Esophagus mucosa (tissue), 1 donor: ENCODE data around the gene AQP3. TPM values are rescaled to one million over a fixed set of nuclear protein-coding genes. Genes with fewer than 3 reads are reported as not detected.
A peak's percentile ranks its signal among the peaks of the same experiment; 100 is the strongest.
"Not testable (repeated sequence)": the region's sequence is repeated elsewhere in the genome, so short reads cannot be mapped to it uniquely, and the experiment has no call there.

Experiments
- ATAC-seq: fragments of 200-7000 bp; cut with Tn5 transposase; one replicate; pipeline ENCODE4 v1.9.1; 2020
- total RNA-seq: library from RNA; stranded (reverse); gene quantifications from one replicate; pipeline ENCODE4 v1.2.4, GENCODE V29; 2023
- donor health status: DM: yes; HTN: yes; CAD: no.

Gene AQP3
- 1,467 TPM for total RNA-seq

DNA sequence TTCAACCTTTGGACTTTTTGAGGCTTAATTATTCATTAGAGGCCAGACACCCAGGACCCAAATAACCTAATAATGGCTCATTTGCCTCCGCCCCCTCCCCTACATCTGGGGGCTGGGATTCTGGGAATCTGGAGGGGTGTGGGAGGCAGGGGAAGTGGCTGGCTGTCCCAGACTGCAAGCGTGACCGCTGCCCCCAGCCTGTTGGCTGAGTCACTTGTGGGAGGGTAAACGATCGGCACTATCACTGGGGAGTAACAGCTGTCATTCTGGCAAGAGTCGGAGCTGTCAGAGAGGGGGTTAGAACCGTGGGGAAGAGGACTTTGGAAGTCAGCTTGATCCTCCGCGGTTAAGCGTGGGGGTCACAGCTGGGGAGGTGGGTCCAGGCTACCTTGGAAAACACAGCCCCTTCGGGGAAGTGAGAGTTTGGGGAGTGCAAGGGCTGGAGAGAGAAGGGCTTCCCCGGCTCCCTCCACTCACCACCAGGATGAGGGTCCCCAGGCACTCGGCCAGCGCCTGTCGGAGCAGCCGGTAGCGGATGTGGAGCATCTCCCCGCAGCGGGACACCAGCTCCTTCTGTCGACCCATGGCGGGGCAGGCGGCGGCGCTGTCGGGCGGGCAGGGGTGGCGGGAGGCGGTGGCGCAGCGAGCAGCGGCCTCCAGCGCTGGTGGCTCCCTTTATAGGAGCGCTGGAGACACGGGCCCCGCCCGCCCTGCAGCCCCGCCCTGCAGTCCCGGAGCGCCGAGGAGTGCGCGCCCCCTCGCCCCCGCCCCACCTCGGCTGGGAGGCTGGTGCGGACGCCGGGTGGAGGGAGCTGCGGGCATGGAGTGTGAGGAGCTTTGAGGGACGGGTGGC is at the start of gene AQP3:
TSS of gene AQP3 (minus strand) at position 648 of the 853 bp plus-strand sequence. CDS start at position 585, 63 bp downstream.
- peak; percentile 74 for ATAC-seq

DNA sequence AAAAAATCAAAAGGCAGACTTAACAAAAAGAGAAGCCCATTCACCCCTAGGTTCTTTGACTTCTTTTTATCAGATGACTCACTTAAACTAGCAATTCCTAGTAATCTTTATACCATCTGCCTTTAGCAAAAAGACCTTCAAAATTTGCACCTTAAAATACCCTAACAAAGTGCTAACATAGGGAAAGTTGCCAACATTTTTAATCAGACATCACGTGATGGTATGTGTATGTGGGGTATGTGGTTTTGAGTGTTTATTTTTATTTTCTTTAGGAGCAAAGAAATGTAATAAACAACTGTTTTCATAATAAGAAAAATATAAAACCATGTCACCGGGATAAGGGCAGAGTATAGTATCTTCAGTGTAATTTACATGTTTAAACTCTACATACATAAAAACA is 46.4 kb upstream of the AQP3 start:
- ATAC-seq = not testable (repeated sequence)

DNA sequence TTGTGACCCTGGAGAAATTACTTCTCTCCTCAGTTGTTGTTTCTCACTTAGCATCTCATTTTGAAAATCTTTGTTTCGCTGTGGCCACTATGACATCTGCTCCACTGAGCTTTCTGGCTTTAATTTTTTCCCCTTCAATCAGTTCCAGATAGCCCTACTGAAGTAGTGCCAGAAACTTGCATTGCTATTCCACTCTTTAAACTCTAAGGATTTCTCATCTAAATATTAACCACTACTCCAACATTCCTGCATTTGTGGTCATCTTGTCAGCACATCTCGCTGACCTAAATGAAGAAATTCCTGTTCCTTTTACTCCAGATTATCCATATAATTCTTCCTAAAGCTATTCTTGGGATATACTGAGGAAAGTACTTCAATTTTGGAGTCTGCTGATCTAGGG is 41.7 kb upstream of the AQP3 start:
- no peak for ATAC-seq

DNA sequence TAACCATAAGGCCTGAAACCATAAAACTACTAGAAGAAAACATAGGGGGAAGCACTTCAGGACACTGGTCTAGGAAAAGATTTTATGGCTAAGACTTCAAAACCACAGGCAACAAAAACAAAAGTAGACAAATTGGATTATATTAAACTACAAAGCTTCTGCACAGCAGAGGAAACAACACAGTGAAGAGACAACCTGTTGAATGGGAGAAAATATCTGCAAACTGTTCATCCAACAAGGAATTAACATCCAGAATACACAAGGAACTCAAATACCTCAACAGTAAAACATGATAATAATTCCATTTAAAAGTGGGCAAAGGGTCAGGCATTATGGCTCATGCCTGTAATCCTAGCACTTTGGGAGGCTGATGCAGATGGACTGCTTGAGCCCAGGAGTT is 37.9 kb upstream of the AQP3 start:
- not testable (repeated sequence) for ATAC-seq

DNA sequence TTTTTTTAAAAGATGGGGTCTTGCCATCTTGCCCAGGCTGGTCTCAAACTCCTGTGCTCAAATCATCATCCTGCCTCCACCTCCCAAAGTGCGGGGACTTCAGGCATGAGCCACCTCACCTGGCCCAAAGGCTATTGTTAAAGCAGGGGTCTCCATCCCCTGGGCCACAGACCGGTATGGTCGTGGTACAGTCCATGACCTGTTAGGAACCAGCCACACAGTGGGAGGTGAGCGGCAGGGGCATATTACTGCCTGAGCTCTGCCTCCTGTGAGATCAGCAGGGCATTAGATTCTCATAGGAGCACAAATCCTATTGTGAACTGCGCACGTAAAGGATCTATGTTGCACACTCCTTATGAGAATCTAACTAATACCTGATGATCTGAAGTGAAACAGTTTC is 33.6 kb upstream of the AQP3 start:
- no peak for ATAC-seq

DNA sequence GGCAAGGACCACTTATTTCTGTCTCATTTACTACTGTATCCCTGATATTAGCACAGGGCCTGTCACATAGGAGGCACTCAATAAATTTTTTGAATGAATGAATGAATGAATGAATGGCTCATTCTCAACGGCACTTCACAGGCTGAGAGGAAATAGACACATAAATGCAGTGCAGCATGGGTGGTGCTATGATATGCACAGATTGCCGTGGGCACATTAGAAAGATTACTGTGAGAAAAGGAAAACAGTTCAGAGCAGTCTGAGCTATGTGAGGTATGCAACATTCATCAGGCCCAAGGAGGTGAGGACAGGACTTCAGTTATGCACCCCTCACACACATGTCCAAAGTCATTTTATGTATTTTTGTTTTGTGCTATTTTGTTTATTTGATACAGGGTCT is 32.7 kb upstream of the AQP3 start:
- ATAC-seq = no peak

DNA sequence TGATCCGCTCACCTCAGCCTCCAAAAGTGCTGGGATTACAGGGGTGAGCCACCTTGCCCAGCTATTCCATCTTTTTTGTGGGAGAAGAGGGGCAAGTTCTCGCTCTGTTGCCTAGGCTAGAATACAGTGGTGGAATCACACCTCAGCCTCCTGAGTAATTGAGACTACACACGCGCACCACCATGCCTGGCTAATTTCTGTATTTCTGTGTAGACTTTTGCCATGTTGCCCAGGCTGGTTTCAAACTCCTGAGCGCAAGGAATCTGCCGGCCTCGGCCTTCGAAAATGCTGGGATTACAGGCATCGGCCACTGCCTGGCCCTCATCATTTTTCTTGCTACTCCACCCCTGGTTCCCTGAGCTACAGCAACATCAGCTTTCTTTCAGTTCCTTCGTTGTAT is 29.1 kb upstream of the AQP3 start:
- no peak for ATAC-seq

DNA sequence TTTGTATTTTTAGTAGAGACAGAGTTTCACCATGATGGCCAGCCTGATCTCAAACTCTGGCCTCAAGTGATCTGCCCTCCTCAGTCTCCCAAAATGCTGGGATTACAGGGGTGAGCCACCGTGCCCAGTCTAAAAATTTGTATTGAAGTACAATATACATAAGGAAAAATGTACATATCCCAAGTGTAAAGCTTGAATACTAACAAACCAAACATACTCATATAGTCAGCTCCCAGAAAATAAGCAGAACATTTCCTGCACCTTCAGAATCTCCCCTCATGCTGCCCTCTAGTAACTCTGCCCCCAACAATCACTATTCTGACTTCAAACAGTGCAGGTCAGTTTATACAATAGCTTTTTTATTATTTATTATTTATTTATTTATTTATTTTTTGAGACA is 28.0 kb upstream of the AQP3 start:
- no peak for ATAC-seq

DNA sequence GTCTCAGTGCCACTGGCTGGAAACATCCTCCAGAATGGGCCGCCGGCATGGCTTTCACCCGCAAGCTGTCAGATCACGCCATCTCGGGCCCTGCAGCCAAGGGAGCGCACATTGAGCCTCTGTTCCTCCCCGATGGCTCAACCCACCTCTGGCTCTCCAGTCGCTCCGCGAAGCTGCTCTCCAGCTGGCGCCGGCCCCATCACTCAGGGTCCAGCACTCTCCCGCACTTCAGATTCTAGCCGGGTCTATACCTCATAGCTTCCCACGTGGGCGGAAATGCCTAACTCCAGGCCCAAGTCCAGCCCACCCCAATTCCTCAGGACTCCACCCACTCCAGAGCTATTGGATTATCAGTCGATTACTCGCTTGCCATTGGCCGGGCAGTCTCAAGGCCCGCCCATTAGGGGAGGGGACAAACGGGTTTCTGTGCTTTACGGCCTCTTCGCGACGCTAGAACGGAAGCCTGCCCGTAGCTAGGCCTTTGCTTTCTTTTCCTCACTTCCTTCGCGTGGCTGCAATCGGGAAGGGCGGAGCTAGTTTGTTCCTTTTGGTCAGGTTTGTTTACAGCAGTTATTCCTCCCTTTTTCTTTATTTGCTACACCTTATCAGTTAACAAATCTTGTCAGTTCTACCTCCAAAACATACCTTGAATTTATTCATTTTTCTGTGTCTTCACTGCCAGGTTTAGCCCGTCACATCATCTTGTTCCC is 26.4 kb upstream of the AQP3 start, which contains the start of gene NOL6:
TSS of gene NOL6 (minus strand) at position 282 of the 710 bp plus-strand sequence. CDS start at position 200, 82 bp downstream.
- ATAC-seq = peak; percentile 100

DNA sequence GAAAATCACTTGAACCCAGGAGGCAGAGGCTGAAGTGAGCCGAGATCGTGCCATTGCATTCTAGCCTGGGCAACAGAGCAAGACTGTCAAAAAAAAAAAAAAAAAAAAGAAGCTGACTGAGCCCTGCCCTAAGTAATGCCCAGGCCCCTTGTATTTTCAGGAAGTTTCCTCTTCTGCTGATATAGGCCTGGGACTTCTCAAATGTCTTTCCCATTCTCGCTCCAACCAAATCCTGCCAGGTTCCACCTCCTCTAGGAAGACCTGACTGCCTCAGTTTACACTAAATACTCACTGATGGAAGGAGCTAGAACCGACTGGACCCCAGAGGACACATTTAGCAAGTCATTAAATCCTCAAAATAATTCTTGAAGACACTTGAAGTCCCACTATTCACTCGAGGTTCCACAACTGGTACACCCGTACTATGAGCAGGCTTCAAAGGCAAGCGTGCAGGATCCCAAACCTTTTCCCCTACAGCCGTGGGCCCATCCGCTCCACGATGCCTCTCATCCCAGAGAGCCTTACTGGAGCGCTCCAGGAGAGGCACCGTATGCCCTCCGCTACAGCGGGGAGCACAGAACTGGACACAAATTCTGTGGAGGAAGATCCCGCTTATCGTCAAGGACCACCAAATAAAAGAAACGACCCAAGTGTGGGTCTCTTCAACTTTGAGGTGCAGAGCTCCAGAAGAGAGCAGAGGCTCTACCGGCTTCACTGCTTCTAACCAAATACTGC is 25.7 kb upstream of the AQP3 start:
- ATAC-seq = peak; percentile 3

DNA sequence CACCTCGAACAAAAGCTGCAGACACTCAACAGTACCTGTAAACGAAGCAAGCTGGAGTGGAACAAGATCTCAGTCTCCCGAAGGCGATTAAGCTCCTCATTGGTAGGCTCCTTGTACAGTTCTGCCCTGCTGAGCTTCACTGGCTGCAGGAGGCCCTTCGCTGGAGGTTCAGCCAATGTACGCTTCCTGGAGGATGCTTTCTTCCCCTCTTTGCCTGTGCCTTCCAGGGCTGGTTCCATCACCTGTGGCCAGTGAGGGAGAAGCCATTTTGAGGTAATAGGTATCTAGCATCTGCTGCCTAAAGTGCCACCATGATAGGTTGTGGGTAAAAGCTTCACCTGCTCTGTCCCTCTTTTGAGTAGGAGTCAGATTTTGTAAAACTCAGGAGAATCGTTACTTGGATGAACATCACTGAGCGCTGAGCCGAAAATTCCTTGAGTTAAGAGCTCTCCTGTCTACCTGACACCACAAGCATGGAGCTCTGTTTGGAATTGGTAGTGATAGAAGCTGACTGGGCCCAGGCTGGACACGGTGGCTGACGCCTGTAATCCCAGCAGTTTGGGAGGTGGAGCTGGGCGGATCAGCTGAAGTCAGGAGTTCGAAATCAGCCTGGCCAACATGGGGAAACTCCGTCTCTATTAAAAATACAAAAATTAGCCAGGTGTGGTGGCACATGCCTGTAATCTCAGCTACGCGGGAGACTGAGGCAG is 24.9 kb upstream of the AQP3 start:
- no peak for ATAC-seq

DNA sequence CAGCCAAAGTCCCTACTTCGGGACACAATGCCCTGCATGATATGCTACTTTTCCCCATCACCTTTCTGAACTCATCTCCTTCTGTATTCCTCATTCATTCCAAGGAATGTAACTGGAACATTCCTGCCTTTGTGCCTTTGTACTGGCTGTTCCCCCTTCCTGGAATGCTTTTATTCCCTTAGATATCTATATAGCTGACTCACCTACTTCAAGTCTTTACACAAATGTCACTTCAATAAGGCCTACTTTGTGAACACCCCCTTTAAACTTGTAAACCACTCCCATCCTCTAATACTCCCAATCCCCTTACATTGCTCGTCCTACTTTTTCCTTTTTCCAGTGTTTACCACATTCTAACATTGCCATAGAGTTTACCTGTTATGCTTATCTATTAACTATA is 24.0 kb upstream of the AQP3 start:
- no peak for ATAC-seq

DNA sequence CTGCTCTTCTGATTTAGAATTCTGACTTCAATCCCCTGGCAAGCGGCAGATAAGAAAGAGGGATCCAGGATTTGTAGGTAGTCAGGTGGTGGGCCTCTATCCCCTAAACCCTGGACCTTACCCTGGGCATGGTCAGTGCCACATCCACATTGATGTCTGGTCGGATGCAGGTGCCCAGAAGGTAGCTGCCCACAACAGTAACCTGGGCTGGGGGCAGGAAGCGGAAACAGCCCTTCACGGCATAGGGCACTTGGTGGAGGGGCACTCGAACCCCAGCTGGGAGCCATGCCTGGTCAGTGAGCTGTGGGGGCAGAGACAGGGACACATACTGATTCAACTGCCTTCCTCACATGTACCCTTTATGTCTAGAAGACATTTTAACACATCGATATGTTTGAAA is 22.5 kb upstream of the AQP3 start:
- ATAC-seq = no peak

DNA sequence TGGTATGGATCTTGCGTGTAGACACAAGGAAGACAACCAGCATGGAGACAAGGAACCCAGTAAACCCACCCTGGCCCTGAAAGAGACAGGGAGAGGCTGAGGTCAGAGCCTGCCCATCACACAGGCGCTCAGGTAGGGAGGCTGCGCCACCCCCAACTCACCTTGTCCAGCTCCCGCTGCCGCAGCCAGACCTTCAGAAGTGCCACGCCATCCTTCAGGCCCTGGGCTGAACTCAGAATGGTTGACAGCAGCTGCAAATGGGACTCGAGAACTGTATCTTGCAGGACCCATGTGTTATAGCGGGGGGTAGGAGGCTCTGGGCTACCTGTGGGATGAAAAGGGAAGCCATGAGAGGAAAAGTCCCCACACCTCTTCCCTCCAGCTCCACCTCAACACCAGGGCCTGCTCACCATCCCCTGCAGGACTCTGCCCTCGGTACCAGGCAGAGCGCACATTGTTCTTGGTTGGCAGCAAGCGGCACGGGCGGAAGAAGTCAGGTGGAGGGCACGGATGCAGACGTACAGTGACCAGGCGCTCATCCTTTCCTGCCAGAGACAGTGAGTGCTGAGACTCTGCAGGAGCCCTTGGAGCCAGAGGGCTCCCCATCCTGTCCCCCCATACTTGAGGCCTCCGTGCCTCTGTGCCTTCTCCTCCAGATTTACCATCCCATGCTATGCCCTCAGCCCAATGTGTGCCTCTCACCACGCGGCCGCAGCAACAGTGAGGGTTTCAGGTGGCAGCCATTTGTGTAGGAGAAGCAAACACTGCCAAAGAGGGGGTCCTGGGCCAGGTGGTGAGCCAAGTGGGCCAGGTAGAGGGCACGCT is 21.6 kb upstream of the AQP3 start:
- no peak for ATAC-seq

DNA sequence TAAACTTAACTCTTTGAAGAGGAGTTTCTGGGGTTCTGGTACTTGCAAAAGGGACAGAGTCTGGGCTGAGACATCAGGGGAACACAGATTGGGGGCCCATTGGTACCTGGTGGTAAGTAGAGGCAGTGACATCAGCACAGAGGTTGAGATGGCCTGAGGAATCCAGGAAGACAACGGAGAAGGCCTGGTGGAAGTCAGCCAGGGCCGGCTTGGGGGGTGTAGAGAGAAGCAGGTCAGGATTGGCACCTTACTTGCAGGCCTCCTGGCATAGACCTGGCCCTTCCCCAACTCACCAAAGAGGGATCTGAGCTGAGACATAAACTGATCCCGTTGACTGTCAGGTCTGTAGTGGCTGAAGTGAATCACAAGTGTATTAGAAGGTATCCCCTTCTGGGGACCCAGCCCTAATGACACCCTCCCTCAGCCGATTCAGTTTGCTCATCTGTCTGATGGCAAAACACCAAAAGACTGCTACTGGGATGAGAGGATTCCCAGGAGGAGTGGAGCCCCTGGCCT is 20.9 kb upstream of the AQP3 start:
- ATAC-seq = no peak

DNA sequence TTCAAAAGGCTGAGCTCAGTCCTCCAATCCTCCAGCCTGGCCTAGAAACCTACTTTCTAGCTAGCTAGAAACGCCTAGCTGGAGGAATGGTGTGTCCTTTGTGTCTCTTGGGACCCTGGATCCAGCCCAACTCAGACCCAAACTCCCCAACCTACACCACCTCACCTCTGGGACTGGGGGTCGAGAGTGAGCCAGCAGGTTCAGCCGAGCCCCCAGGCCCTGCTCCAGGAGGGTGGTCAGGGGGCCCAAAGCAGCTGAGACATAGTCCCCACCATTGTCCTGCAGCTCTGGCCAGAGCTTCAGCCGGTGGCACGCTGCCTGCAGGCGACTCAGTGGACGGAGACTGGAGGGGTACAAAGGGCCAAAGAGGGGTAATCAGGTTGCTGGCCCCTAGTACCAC is 20.1 kb upstream of the AQP3 start:
- no peak for ATAC-seq

DNA sequence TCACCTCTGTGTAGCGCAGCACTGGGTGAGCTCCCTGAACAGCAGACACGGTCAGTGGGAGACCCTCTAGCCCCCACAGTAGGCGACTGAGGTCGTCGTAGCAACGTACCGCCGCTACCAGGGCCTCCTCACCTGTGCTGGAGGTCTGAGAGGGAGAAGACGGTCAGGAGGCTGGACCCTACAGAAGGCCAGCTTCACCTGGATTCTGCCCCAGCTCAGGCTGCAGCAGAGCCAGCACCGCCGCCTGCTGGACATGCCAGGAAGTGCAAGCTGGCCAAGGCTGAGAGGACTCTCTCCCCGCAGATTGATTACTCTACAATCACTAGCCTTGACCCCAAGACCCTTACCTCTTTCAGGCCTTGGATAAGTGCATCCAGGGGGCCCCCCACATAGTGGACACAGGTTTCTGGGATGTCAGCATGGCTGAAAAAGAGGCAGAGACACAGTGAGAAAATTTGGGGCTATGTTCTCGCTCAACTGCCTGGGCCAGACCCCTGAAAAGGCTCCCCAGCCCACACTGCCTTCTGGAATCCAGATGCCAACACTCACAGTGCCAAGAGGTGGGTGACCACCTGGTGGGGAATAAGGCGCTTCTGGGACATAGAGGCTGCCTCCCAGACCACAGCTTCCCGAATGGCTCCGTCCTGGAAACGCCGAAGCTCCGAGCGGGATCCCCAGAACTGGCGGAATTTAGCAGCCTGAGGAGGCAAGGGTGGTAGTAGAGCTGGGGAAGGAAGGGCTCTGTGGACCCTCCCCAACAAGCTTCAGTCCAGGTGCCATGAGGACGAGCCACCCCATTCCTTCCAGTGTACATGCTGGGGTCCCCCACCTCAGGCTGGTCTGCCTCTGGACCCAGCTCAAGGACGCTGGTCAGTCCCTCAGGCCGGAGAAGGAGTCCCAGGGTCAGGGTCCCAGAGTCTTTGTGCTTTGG is 19.4 kb upstream of the AQP3 start:
- ATAC-seq = peak; percentile 59

DNA sequence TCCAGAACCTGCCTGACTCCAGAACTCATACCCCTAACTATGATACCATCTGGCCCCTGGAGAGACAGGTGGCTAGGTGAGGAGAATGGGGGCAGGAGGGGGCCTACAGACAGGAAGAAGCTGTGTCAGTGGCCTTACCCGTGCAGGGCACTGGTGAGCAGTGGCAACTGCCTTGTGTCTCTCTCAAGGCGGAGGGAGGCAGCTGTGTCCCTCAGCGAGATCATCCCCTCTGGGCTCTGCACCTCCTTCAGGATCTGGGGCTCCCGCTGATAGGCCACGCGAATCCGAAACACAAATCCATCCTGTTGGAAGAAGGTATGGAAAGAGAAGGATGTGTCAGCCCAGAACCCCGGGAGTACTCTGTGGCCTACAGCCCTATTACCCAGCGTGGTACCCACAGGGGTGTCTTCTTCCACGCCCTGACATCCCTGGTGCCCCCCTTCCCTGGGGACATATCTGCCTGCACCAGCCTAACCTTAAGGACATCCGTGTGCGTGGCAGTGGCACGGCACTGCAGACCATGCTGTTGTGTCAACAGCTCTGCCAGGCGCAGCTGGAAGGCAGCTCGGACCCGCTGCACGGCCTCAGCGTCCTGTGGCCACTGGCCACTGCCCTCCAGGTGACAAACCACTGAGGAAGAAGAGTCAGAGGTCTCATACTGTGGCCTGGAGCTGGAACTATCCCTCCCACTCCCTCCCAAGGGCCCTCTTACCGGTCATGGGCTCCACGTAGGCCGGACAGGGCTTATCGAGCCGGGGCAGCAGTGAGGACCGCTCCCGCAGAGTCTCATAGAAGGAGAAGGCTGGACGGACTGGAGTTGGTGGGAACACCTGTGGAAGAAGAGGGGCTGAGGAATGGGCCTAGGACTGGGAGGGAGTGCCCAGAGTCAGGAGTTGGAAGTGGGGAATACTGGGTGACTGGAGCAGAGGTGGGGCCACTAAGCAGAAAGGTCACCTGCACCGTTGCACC is 18.5 kb upstream of the AQP3 start:
- ATAC-seq = no peak

DNA sequence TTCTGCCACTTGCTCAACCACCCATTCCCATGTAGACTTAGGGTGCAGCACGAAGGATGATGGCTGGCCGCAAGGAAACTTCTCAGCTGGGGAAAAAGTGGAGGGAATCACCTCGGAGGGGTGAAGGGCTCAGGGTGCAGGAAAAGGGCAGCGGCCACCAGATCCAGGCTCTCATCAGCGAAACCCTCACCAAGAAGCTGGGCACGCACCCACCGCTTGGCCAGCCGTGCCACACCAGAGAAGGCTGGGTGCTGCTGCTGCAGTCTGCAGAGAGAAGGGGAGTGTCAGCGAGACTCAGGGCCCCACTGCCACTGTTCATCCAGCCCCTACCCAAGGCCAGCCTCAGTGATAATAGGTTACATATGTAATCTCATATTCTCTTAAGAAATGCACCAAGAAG is 17.7 kb upstream of the AQP3 start:
- no peak for ATAC-seq
